ENCODE measurements around the gene MAGOHB. TPM values are rescaled to one million over a fixed set of nuclear protein-coding genes. Genes with fewer than 3 reads are reported as not detected.

The MAGOHB gene
- total RNA-seq, 1 experiment from 2014 or later, result 64.5 TPM

DNA sequence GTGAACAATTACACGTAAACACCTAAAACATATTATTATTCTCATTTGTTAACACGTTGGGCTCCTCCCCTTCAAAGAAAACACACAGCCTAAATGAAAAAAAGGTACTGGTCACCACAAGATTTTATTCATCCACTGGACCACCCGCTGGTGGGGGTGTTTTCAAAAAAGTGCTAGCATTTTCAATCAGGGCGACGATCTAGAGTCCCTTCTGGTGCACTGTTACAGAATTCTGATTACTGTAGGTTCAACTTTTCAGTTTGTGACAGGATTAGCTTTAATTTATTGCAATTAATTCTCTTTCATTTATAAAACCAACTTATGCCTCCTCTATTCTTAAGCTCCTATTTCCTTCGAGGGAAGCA is 443 bp downstream of the MAGOHB start:
- H4K91ac ChIP-seq (ENCODE audit: insufficient read length, low read depth, low read length), result no peak overlapping the region
- H3K27ac Mint-ChIP-seq, result peak overlapping the region; percentile 100
- H3K4me2 ChIP-seq (ENCODE audit: insufficient read depth, insufficient read length, low read length), result peak overlapping the region; percentile 86
- no peaks in the 10 kb centered on the region for H3K27me3 ChIP-seq (ENCODE audit: insufficient read depth, low read length)
- H3K36me3 Mint-ChIP-seq (ENCODE audit: insufficient read depth in 1 of 3, low read depth in 3 of 3), result peaks cover 7 to 43% (median 37%) of the 10 kb centered on the region in 3 experiments; a peak in 6 of 7 replicates
- peak overlapping the region; percentile 100 for H3K4me3 Mint-ChIP-seq
- H3K9me3 ChIP-seq (ENCODE audit: control insufficient read depth, low read depth, low read length), result no peaks in the 10 kb centered on the region
- peaks cover 2% of the 10 kb centered on the region; the same call in 1 of the 2 replicates for H3K27me3 Mint-ChIP-seq (ENCODE audit: low read depth)
- peak overlapping the region; percentile 99 for H3K18ac ChIP-seq (ENCODE audit: insufficient read length, low read depth, low read length)
- H2BK12ac ChIP-seq (ENCODE audit: insufficient read length, low read depth, low read length), result peak overlapping the region; percentile 72
- peaks cover 4% of the 10 kb centered on the region for H3K23me2 ChIP-seq (ENCODE audit: insufficient read length, low read depth, low read length, poor library complexity, severe bottlenecking)
- peak overlapping the region; percentile 86 for H3T11ph ChIP-seq (ENCODE audit: low read length)
- peaks cover 15 to 18% of the 10 kb centered on the region in 2 experiments for H3K4me1 Mint-ChIP-seq
- no CpG with 5 or more reads among the region's 6 CpGs for WGBS (ENCODE audit: extremely low coverage, insufficient read length, low lambda C conversion rate)
- H3K4ac ChIP-seq (ENCODE audit: low read depth, low read length), result peak overlapping the region; percentile 13; the same call in 1 of the 2 replicates
- H2BK120ac ChIP-seq (ENCODE audit: low read depth, low read length, poor library complexity, severe bottlenecking), result peak overlapping the region; percentile 83
- no peaks in the 10 kb centered on the region for H4K20me1 ChIP-seq (ENCODE audit: control insufficient read depth, insufficient read depth, insufficient read length)
- peaks cover 0 to 3% of the 10 kb centered on the region in 2 experiments; a peak in 2 of 5 replicates for H3K9me3 Mint-ChIP-seq
- no peak overlapping the region for H2BK15ac ChIP-seq (ENCODE audit: low read depth, low read length)
- H2BK20ac ChIP-seq (ENCODE audit: low read depth, low read length, poor library complexity, severe bottlenecking), result no peak overlapping the region
- H3K79me2 ChIP-seq (ENCODE audit: insufficient read depth, low read length), result peaks cover 11% of the 10 kb centered on the region; the same call in 1 of the 2 replicates
- H3K79me1 ChIP-seq (ENCODE audit: insufficient read depth, low read depth, low read length, poor library complexity, severe bottlenecking), result no peaks in the 10 kb centered on the region
- H3K4me1 ChIP-seq (ENCODE audit: insufficient read depth, low read length), result no peaks in the 10 kb centered on the region
- peak overlapping the region; percentile 91 for H2BK5ac ChIP-seq (ENCODE audit: insufficient read length, low read length)
- no peak overlapping the region for H3K23ac ChIP-seq (ENCODE audit: insufficient read length, low read depth, low read length)
- H2AFZ ChIP-seq (ENCODE audit: low read length), result no peak overlapping the region
- no peak overlapping the region for H2AK5ac ChIP-seq (ENCODE audit: insufficient read length, low read length)
- H3K14ac ChIP-seq (ENCODE audit: insufficient read depth, low read length), result peak overlapping the region; percentile 100
- H4K5ac ChIP-seq (ENCODE audit: insufficient read length, low read depth, low read length), result peak overlapping the region; percentile 72
- TF ChIP-seq, protein P1, sequence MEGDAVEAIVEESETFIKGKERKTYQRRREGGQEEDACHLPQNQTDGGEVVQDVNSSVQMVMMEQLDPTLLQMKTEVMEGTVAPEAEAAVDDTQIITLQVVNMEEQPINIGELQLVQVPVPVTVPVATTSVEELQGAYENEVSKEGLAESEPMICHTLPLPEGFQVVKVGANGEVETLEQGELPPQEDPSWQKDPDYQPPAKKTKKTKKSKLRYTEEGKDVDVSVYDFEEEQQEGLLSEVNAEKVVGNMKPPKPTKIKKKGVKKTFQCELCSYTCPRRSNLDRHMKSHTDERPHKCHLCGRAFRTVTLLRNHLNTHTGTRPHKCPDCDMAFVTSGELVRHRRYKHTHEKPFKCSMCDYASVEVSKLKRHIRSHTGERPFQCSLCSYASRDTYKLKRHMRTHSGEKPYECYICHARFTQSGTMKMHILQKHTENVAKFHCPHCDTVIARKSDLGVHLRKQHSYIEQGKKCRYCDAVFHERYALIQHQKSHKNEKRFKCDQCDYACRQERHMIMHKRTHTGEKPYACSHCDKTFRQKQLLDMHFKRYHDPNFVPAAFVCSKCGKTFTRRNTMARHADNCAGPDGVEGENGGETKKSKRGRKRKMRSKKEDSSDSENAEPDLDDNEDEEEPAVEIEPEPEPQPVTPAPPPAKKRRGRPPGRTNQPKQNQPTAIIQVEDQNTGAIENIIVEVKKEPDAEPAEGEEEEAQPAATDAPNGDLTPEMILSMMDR (conservative IDR thresholded peaks at IDR 0.05), result no peak
- no peak overlapping the region for H3K27ac ChIP-seq (ENCODE audit: insufficient read length, low read depth, low read length)
- DNase-seq, result no peak
- H3K56ac ChIP-seq (ENCODE audit: insufficient read length, low read depth, low read length), result peak overlapping the region; percentile 71
- peak overlapping the region; percentile 99 for H3K9ac ChIP-seq (ENCODE audit: extremely low read depth, insufficient read length, low read length)
- H4K8ac ChIP-seq (replicated peaks; ENCODE audit: insufficient read length, low read depth, low read length), result no peak overlapping the region
